Smooth muscle cell (in vitro differentiated cells): Measurements from ENCODE around the gene ST8SIA4. TPM values are rescaled to one million over a fixed set of nuclear protein-coding genes. Genes with fewer than 3 reads are reported as not detected.

ENCODE experiments used
- DNase-seq: peaks from one replicate; lab custom pipeline; 2025; ENCODE audit not compliant: unreplicated experiment; lab: John Stamatoyannopoulos, UW
- H2AFZ ChIP-seq: fragments of 200-600 bp; sonication (generic); 2 replicates; pipeline ENCODE4 v1.6.0; 2016; ENCODE audit warnings: antibody characterized with exemption, low read depth, mild to moderate bottlenecking
- H3F3A ChIP-seq: fragments of 200-600 bp; sonication (generic); 2 replicates; pipeline ENCODE4 v1.6.0; 2017; ENCODE audit warnings: antibody characterized with exemption, low read depth
- H3K27ac ChIP-seq: fragments of 200-600 bp; sonication (generic); 2 replicates; pipeline ENCODE4 v1.5.1; 2016; ENCODE audit warnings: low read depth, mild to moderate bottlenecking
- H3K27me3 ChIP-seq: fragments of 200-600 bp; sonication (generic); 2 replicates; pipeline ENCODE4 v1.6.1; 2016; ENCODE audit warnings: low read depth, mild to moderate bottlenecking
- H3K36me3 ChIP-seq: fragments of 200-600 bp; sonication (generic); 2 replicates; pipeline ENCODE4 v1.5.1; 2016; ENCODE audit warnings: low read depth
- H3K4me1 ChIP-seq: fragments of 200-600 bp; sonication (generic); 2 replicates; pipeline ENCODE4 v1.5.1; 2016; ENCODE audit warnings: low read depth
- H3K4me2 ChIP-seq: fragments of 200-600 bp; sonication (generic); 2 replicates; pipeline ENCODE4 v1.6.0; 2016; ENCODE audit warnings: mild to moderate bottlenecking
- H3K4me3 ChIP-seq: fragments of 200-600 bp; sonication (generic); 2 replicates; pipeline ENCODE4 v1.5.1; 2016; ENCODE audit warnings: mild to moderate bottlenecking
- H3K79me2 ChIP-seq: fragments of 200-600 bp; sonication (generic); 2 replicates; pipeline ENCODE4 v1.6.0; 2016; ENCODE audit warnings: low read depth, mild to moderate bottlenecking
- H3K9ac ChIP-seq: fragments of 200-600 bp; sonication (generic); 2 replicates; pipeline ENCODE4 v1.6.0; 2016; ENCODE audit warnings: low read depth
- H3K9me3 ChIP-seq: fragments of 200-600 bp; sonication (generic); replicated peaks from 2 replicates; pipeline ENCODE4 v1.5.1; 2016; ENCODE audit warnings: low read depth
- H4K20me1 ChIP-seq: fragments of 200-600 bp; sonication (generic); 2 replicates; pipeline ENCODE4 v1.6.0; 2016; ENCODE audit warnings: low read depth
- CTCF ChIP-seq: fragments of 200-600 bp; sonication (generic); IDR thresholded peaks from 2 replicates; pipeline ENCODE4 v1.5.1; 2017; ENCODE audit warnings: borderline replicate concordance, mild to moderate bottlenecking, antibody characterized with exemption; ENCODE audit not compliant: insufficient read depth, poor library complexity, severe bottlenecking
- WGBS: methylation state at CpG from one replicate; pipeline ENCODE4 v1.1.7; 2016; ENCODE audit warnings: low lambda C conversion rate; 5-methylcytosine and 5-hydroxymethylcytosine counted together
- polyA plus RNA-seq: library from polyadenylated mRNA; unstranded; fragments of >200 nt; fragmentation: Nextera tagmentation; extraction: Ambion mirVana; gene quantifications from 2 replicates; pipeline ENCODE4 v1.2.1, GENCODE V29; 2016
- total RNA-seq: library from RNA; depleted of rRNA; stranded (reverse); fragments of >200 nt; gene quantifications from 2 replicates; pipeline ENCODE4 v1.2.3, GENCODE V29; 2014

The ST8SIA4 gene
- total and polyA plus RNA-seq, 2 experiments from 2014 or later, result 35.0 to 53.6 TPM

- H3K36me3 ChIP-seq, result no peaks in the 10 kb centered on the region
- H2AFZ ChIP-seq, result peak overlapping the region; percentile 53
- peak overlapping the region; percentile 81 for H3K27ac ChIP-seq
- H3K79me2 ChIP-seq, result no peaks in the 10 kb centered on the region
- peak overlapping the region; percentile 49 for H3K4me2 ChIP-seq
- H3K4me3 ChIP-seq, result no peak overlapping the region
- no peak for TF ChIP-seq CTCF
- DNase-seq, result no peak
- no peaks in the 10 kb centered on the region for H3K27me3 ChIP-seq
- no peaks in the 10 kb centered on the region for H3K4me1 ChIP-seq
- no peaks in the 10 kb centered on the region for H3F3A ChIP-seq
- H3K9me3 ChIP-seq, result no peaks in the 10 kb centered on the region
- no peak overlapping the region for H3K9ac ChIP-seq
- no peaks in the 10 kb centered on the region for H4K20me1 ChIP-seq
Measured at GRCh38 chr5:100761192-100761591, 141.9 kb downstream of the ST8SIA4 start.

- Histone ChIP-seq H3F3A (no peaks in the 10 kb centered on the region), H3K36me3 (no peaks in the 10 kb centered on the region), H3K79me2 (no peaks in the 10 kb centered on the region), H3K9me3 (no peaks in the 10 kb centered on the region), H2AFZ (peak overlapping the region; percentile 53), H3K9ac (no peak overlapping the region), H3K4me3 (no peak overlapping the region), H4K20me1 (no peaks in the 10 kb centered on the region), H3K4me1 (no peaks in the 10 kb centered on the region), H3K27me3 (no peaks in the 10 kb centered on the region), H3K4me2 (peak overlapping the region; percentile 49), H3K27ac (peak overlapping the region; percentile 81)
- TF ChIP-seq CTCF, result no peak
- DNase-seq, result no peak
- 69% methylated on average over 1 of the region's 1 CpG for WGBS
Measured at GRCh38 chr5:100760688-100761087, 142.4 kb downstream of the ST8SIA4 start.

- Histone ChIP-seq H3K9ac (no peak overlapping the region), H3K79me2 (no peaks in the 10 kb centered on the region), H2AFZ (no peak overlapping the region), H3K4me2 (no peak overlapping the region), H3K36me3 (no peaks in the 10 kb centered on the region), H3K9me3 (no peaks in the 10 kb centered on the region), H3F3A (no peaks in the 10 kb centered on the region), H4K20me1 (no peaks in the 10 kb centered on the region), H3K4me1 (no peaks in the 10 kb centered on the region), H3K27ac (no peak overlapping the region), H3K27me3 (no peaks in the 10 kb centered on the region), H3K4me3 (no peak overlapping the region)
- 54% methylated on average over 1 of the region's 1 CpG for WGBS
- TF ChIP-seq CTCF, result no peak
- DNase-seq, result no peak
Measured at GRCh38 chr5:100758780-100759179, 144.3 kb downstream of the ST8SIA4 start.

- no peaks in the 10 kb centered on the region for H3K4me1 ChIP-seq
- no peak overlapping the region for H2AFZ ChIP-seq
- H3K27me3 ChIP-seq, result no peaks in the 10 kb centered on the region
- no peaks in the 10 kb centered on the region for H3K9me3 ChIP-seq
- H3K4me3 ChIP-seq, result no peak overlapping the region
- H3K4me2 ChIP-seq, result no peak overlapping the region
- no peak for DNase-seq
- H4K20me1 ChIP-seq, result no peaks in the 10 kb centered on the region
- H3K36me3 ChIP-seq, result no peaks in the 10 kb centered on the region
- H3K27ac ChIP-seq, result no peak overlapping the region
- H3K79me2 ChIP-seq, result no peaks in the 10 kb centered on the region
- WGBS, result 88% methylated on average over 5 of the region's 5 CpGs
- H3F3A ChIP-seq, result no peaks in the 10 kb centered on the region
- H3K9ac ChIP-seq, result no peak overlapping the region
- TF ChIP-seq CTCF, result no peak
Measured at GRCh38 chr5:100758306-100758705, 144.8 kb downstream of the ST8SIA4 start.
